GM10847 (cell line): ENCODE measurements around the gene TM4SF5.

Experiments used
- POLR2A ChIP-seq: IDR thresholded peaks from 2 replicates; pipeline ENCODE4 v1.6.1; 2011; ENCODE audit not compliant: insufficient read length; ENCODE audit errors: extremely low read depth

Gene TM4SF5

GRCh38 chr17:4777969-4778760 lies 6.5 kb downstream of the TM4SF5 start:
- TF ChIP-seq POLR2A = no peak

GRCh38 chr17:4780325-4780955 lies 8.8 kb downstream of the TM4SF5 start:
- TF ChIP-seq POLR2A = no peak

- no peak for TF ChIP-seq POLR2A
Measured at GRCh38 chr17:4782652-4783051, 11.0 kb downstream of the TM4SF5 start.

- TF ChIP-seq POLR2A = no peak
Measured at GRCh38 chr17:4785311-4786105, 13.8 kb downstream of the TM4SF5 start.

GRCh38 chr17:4786106-4786511 lies 14.4 kb downstream of the TM4SF5 start, which contains the start of gene VMO1:
TSS of gene VMO1 (minus strand) at chr17:4786364. CDS start at chr17:4786352, 12 bp downstream.
- no peak for TF ChIP-seq POLR2A

GRCh38 chr17:4786516-4786915 lies 14.8 kb downstream of the TM4SF5 start:
- TF ChIP-seq POLR2A = no peak

GRCh38 chr17:4788159-4788806 lies 16.6 kb downstream of the TM4SF5 start:
- no peak for TF ChIP-seq POLR2A

- TF ChIP-seq POLR2A = no peak
Measured at GRCh38 chr17:4788807-4789700, 17.4 kb downstream of the TM4SF5 start, which contains the start of gene GLTPD2. TSS of gene GLTPD2 (plus strand) at chr17:4788964. CDS start at chr17:4789012, 48 bp downstream.

GRCh38 chr17:4789701-4789950 lies 17.9 kb downstream of the TM4SF5 start:
- no peak for TF ChIP-seq POLR2A

- peak; percentile 59 for TF ChIP-seq POLR2A
Measured at GRCh38 chr17:4789951-4790704, 18.4 kb downstream of the TM4SF5 start.

- TF ChIP-seq POLR2A = no peak
Measured at GRCh38 chr17:4790705-4791088, 19.0 kb downstream of the TM4SF5 start.

GRCh38 chr17:4795168-4795567 lies 23.5 kb downstream of the TM4SF5 start:
- TF ChIP-seq POLR2A = no peak

- TF ChIP-seq POLR2A = no peak
Measured at GRCh38 chr17:4796552-4796920, 24.9 kb downstream of the TM4SF5 start.
